Lower lobe of right lung (tissue), 2 donors: ENCODE results near the gene HYI. TPM values are rescaled to one million over a fixed set of nuclear protein-coding genes. Genes with fewer than 3 reads are reported as not detected.
"Not testable (repeated sequence)": the region's sequence is repeated elsewhere in the genome, so short reads cannot be mapped to it uniquely, and the experiment has no call there.

Experiments used
- ATAC-seq, 2 donors: fragments of 200-7000 bp; cut with Tn5 transposase; one replicate each; pipeline ENCODE4 v1.9.1; 2020 to 2022; ENCODE audit warnings: mild to moderate bottlenecking in 2 of 2, moderate library complexity in 2 of 2
- DNase-seq: peaks from one replicate; pipeline ENCODE4 v3.0.0-alpha.2; 2020
- H3K27ac ChIP-seq: fragments of 200-600 bp; one replicate; pipeline ENCODE4 v1.8.0; 2022
- H3K27me3 ChIP-seq: fragments of 200-600 bp; one replicate; pipeline ENCODE4 v1.8.0; 2022; ENCODE audit warnings: low read depth
- H3K36me3 ChIP-seq: fragments of 200-600 bp; one replicate; pipeline ENCODE4 v1.8.0; 2022; ENCODE audit warnings: mild to moderate bottlenecking
- H3K4me1 ChIP-seq: fragments of 200-600 bp; one replicate; pipeline ENCODE4 v1.8.0; 2022
- H3K4me3 ChIP-seq: fragments of 200-600 bp; one replicate; pipeline ENCODE4 v1.8.0; 2022; ENCODE audit warnings: mild to moderate bottlenecking
- H3K9me3 ChIP-seq: fragments of 200-600 bp; one replicate; pipeline ENCODE4 v1.8.0; 2022
- CTCF ChIP-seq: fragments of 200-600 bp; IDR thresholded peaks from one replicate; pipeline ENCODE4 v1.8.0; 2022; ENCODE audit warnings: antibody characterized with exemption, mild to moderate bottlenecking
- intact Hi-C: fragments of 100-400 bp; cut with DNase I; formaldehyde crosslinking; loops from one replicate; pipeline ENCODE4 v1.11.0; 2022
- total RNA-seq: library from RNA; stranded (reverse); fragmentation: NEBNext Ultra II Directional; extraction: Animal tissue kit (Norgen Biotek cat#: 25700); gene quantifications from one replicate; pipeline ENCODE4 v1.2.1, GENCODE V29; 2021
- donor health status: DM: no; HTN: yes; CAD: no; lungs with severe emphysema.

HYI gene
- total RNA-seq, 1 donor from 2014 or later = 67.7 TPM

GRCh38 chr1:43463479-43463878, 9.7 kb upstream of the HYI start:
- Histone ChIP-seq H3K4me3 (no peak overlapping the region), H3K4me1 (no peaks in the 10 kb centered on the region), H3K27me3 (no peaks in the 10 kb centered on the region), H3K27ac (no peak overlapping the region), H3K9me3 (no peaks in the 10 kb centered on the region), H3K36me3 (no peaks in the 10 kb centered on the region)
- TF ChIP-seq CTCF = no peak
- ATAC-seq = no peak
- no peak for DNase-seq
- intact Hi-C loops = no loop called here

GRCh38 chr1:43460988-43461693, 7.4 kb upstream of the HYI start:
- DNase-seq (no peak), ATAC-seq (peak; percentile 75 to 82)
- intact Hi-C loops = no loop called here
- H3K4me1 ChIP-seq = no peaks in the 10 kb centered on the region
- H3K27ac ChIP-seq = no peak overlapping the region
- no peaks in the 10 kb centered on the region for H3K9me3 ChIP-seq
- H3K36me3 ChIP-seq = no peaks in the 10 kb centered on the region
- H3K27me3 ChIP-seq = no peaks in the 10 kb centered on the region
- TF ChIP-seq CTCF = no peak
- H3K4me3 ChIP-seq = no peak overlapping the region

- H3K27ac ChIP-seq, DNase-seq, H3K4me1 ChIP-seq, H3K9me3 ChIP-seq, H3K36me3 ChIP-seq, H3K27me3 ChIP-seq, ATAC-seq, H3K4me3 ChIP-seq, intact Hi-C loops: not testable (repeated sequence)
Measured at GRCh38 chr1:43458379-43458778, 4.6 kb upstream of the HYI start.

- no peak for TF ChIP-seq CTCF
- H3K36me3 ChIP-seq = peaks cover 16% of the 10 kb centered on the region
- peak overlapping the region; percentile 91 for H3K27ac ChIP-seq
- H3K9me3 ChIP-seq = no peaks in the 10 kb centered on the region
- ATAC-seq (peak in 1 of 2 donors; percentile 12), DNase-seq (no peak)
- H3K4me3 ChIP-seq = peak overlapping the region; percentile 67
- peaks cover 6% of the 10 kb centered on the region for H3K4me1 ChIP-seq
- intact Hi-C loops = no loop called here
- no peaks in the 10 kb centered on the region for H3K27me3 ChIP-seq
Measured at GRCh38 chr1:43455213-43455889, 1.6 kb upstream of the HYI start.

- Histone ChIP-seq H3K36me3 (peaks cover 26% of the 10 kb centered on the region), H3K9me3 (no peaks in the 10 kb centered on the region), H3K27me3 (no peaks in the 10 kb centered on the region), H3K27ac (peak overlapping the region; percentile 91), H3K4me3 (peak overlapping the region; percentile 67), H3K4me1 (peaks cover 6% of the 10 kb centered on the region)
- DNase-seq (peak; percentile 85), ATAC-seq (peak; percentile 95)
- intact Hi-C loops = no loop called here
- no peak for TF ChIP-seq CTCF
Measured at GRCh38 chr1:43454270-43455011, 710 bp upstream of the HYI start.
